Stimulated activated CD4-positive, alpha-beta T cell treated with anti-CD3 and anti-CD28 coated beads, Interleukin-1b, Interleukin-23, amount 100 ng/mL, for 24 hours (primary cell): ENCODE measurements around the gene HOOK2.

Source experiments
- DNase-seq, 4 experiments: peaks; one replicate each; pipeline ENCODE4 v3.0.0-alpha.2; 2020; ENCODE audit warnings: low read depth in 4 of 4, low spot score in 1 of 4

The HOOK2 gene

GRCh38 chr19:12794196-12794941, 19.0 kb upstream of the HOOK2 start:
- DNase-seq: no peak

GRCh38 chr19:12793290-12794195, 18.2 kb upstream of the HOOK2 start:
- DNase-seq: peak in 3 of 4 experiments; percentile 83 to 90 (median 89)

GRCh38 chr19:12792853-12793289, 17.5 kb upstream of the HOOK2 start:
- DNase-seq: no peak

- peak in 1 of 4 experiments; percentile 67 for DNase-seq
Measured at GRCh38 chr19:12792051-12792852, 16.9 kb upstream of the HOOK2 start.

GRCh38 chr19:12791345-12792050, 16.1 kb upstream of the HOOK2 start, which contains the start of gene JUNB:
JUNB (plus strand) TSS chr19:12791486; CDS start chr19:12791772, 286 bp downstream.
- DNase-seq: peak; percentile 91 to 96 (median 94)

GRCh38 chr19:12790628-12791344, 15.4 kb upstream of the HOOK2 start:
- DNase-seq: no peak

GRCh38 chr19:12789904-12790619, 14.7 kb upstream of the HOOK2 start:
- DNase-seq: peak in 2 of 4 experiments; percentile 84 to 97

GRCh38 chr19:12789098-12789903, 13.9 kb upstream of the HOOK2 start:
- no peak for DNase-seq

- DNase-seq: no peak
Measured at GRCh38 chr19:12788682-12789097, 13.3 kb upstream of the HOOK2 start.

GRCh38 chr19:12788042-12788681, 12.8 kb upstream of the HOOK2 start:
- no peak for DNase-seq

GRCh38 chr19:12787458-12787857, 12.1 kb upstream of the HOOK2 start:
- no peak for DNase-seq

- DNase-seq: no peak
Measured at GRCh38 chr19:12786952-12787351, 11.6 kb upstream of the HOOK2 start.

GRCh38 chr19:12786141-12786870, 11.0 kb upstream of the HOOK2 start:
- DNase-seq: no peak

- no peak for DNase-seq
Measured at GRCh38 chr19:12785431-12786031, 10.2 kb upstream of the HOOK2 start.

- DNase-seq: no peak
Measured at GRCh38 chr19:12784871-12785430, 9.6 kb upstream of the HOOK2 start.

GRCh38 chr19:12784394-12784870, 9.1 kb upstream of the HOOK2 start:
- no peak for DNase-seq
